Measurements from ENCODE around the gene CYP26B1. TPM values are rescaled to one million over a fixed set of nuclear protein-coding genes. Genes with fewer than 3 reads are reported as not detected.

The CYP26B1 gene
- total and polyA plus RNA-seq, 2 of the 8 experiments (the other 6 are each of a cell fraction or from before 2014, with no cell fraction given): 0.06 to 0.69 TPM

DNA sequence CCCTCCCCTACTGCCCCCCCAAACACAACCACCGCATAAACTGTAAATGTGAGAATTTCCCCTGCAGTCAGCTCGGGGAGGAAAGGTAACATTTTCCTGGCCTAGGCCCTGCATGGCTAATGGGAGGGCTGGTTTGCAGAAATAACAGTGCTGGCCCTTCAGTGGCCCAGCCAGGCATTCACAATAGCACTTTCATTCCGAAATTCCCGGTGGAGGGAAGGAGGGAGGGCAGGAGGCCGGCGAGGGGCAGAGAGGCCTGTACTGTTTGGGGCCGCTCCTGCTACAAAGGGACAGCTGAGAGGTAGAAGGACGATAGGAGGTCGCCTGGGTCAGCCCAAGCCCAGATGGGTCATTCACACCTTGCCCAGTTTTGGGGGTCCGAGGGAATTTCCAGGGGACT is 11.3 kb downstream of the CYP26B1 start:
- Histone ChIP-seq H3K79me2 (ENCODE audit: control insufficient read depth in 1 of 2, insufficient read depth in 2 of 2, low read length in 2 of 2) (no peaks in the 10 kb centered on the region), H3K9ac (replicated peaks in 1 of 4; ENCODE audit: extremely low read depth in 1 of 4, low read depth in 3 of 4, low read length in 3 of 4) (no peak overlapping the region), H3K27me3 (replicated peaks in 1 of 4; ENCODE audit: control insufficient read depth in 3 of 4, extremely low read depth in 1 of 4, insufficient read depth in 3 of 4, low read length in 3 of 4) (peaks cover 3 to 20% (median 17%) of the 10 kb centered on the region in 4 experiments), H3K27ac (ENCODE audit: low read depth, low read length) (no peak overlapping the region), H3K4ac (replicated peaks; ENCODE audit: insufficient read length, low read depth, low read length) (no peak overlapping the region), H4K20me1 (replicated peaks in 1 of 2; ENCODE audit: control insufficient read depth in 1 of 2, insufficient read depth in 2 of 2, low read length in 2 of 2) (peaks cover 0 to under 1% of the 10 kb centered on the region in 2 experiments), H3K14ac (ENCODE audit: insufficient read length) (no peak overlapping the region), H3K4me3 (ENCODE audit: extremely low read depth in 1 of 4, insufficient read depth in 2 of 4, low read depth in 3 of 4, low read length in 4 of 4) (no peak overlapping the region), H4K8ac (ENCODE audit: extremely low read depth, insufficient read depth, low read length) (no peak overlapping the region), H3K4me2 (ENCODE audit: insufficient read depth in 1 of 2, low read depth in 2 of 2, low read length in 2 of 2) (no peak overlapping the region), H4K5ac (ENCODE audit: insufficient read length, low read depth, low read length) (no peak overlapping the region), H2BK15ac (ENCODE audit: low read length) (no peak overlapping the region), H4K91ac (replicated peaks; ENCODE audit: insufficient read length, low read length) (no peak overlapping the region), H3K23me2 (ENCODE audit: low read depth, low read length) (no peaks in the 10 kb centered on the region), H3K56ac (replicated peaks; ENCODE audit: insufficient read length, low read depth, low read length) (no peak overlapping the region), H3K79me1 (ENCODE audit: low read depth, low read length) (no peaks in the 10 kb centered on the region), H3K4me1 (replicated peaks in 1 of 4; ENCODE audit: control insufficient read depth in 3 of 4, insufficient read depth in 4 of 4, low read length in 3 of 4) (peaks cover 0 to 8% (median 4%) of the 10 kb centered on the region in 4 experiments; a peak in 4 of 7 replicates), H2BK120ac (replicated peaks; ENCODE audit: low read depth, low read length) (no peak overlapping the region), H3K36me3 (ENCODE audit: control insufficient read depth in 2 of 4, insufficient read depth in 4 of 4, low read length in 3 of 4) (no peaks in the 10 kb centered on the region), H2AK5ac (ENCODE audit: low read depth, low read length) (no peak overlapping the region), H3K23ac (ENCODE audit: insufficient read length) (no peak overlapping the region), H2AFZ (ENCODE audit: low read length) (no peak overlapping the region), H2BK5ac (ENCODE audit: low read depth, low read length) (no peak overlapping the region), H2BK20ac (ENCODE audit: low read length) (no peak overlapping the region), H2BK12ac (ENCODE audit: low read depth, low read length) (no peak overlapping the region), H3K18ac (ENCODE audit: extremely low read depth, low read length) (no peak overlapping the region), H3K9me3 (ENCODE audit: insufficient read depth in 2 of 2, low read depth in 1 of 2, low read length in 1 of 2) (no peaks in the 10 kb centered on the region)
- 74% methylated on average over 9 of the region's 10 CpGs; no CpG with 5 or more reads in 1 of the 2 experiments for WGBS, 2 experiments (ENCODE audit: extremely low coverage in 1 of 2, insufficient coverage in 1 of 2, insufficient read length in 1 of 2, insufficient replicate concordance in 2 of 2, low coverage in 1 of 2, low lambda C conversion rate in 2 of 2, missing lambda C conversion rate in 1 of 2)
- no peak for FAIRE-seq
- ChIA-PET POLR2A (ENCODE audit: partially characterized antibody) (no interaction called here), CTCF (ENCODE audit: partially characterized antibody) (interaction anchor here (1.0 to 9.5 kb wide), 8 partner anchors 8 to 248 kb away, joined by 3 to 70 read pairs (median 8); no protein-coding TSS in a partner anchor)
- no peak for TF ChIP-seq RXRA (IDR thresholded peaks at IDR 0.05; ENCODE audit: insufficient read depth, low read depth, low read length)
- TF ChIP-seq CBX8 (IDR thresholded peaks at IDR 0.05; ENCODE audit: borderline replicate concordance, low read depth, low read length): no peak
- TF ChIP-seq SRF (IDR thresholded peaks at IDR 0.05; ENCODE audit: low read depth, low read length): no peak
- TF ChIP-seq GTF2F1 (IDR thresholded peaks at IDR 0.05; ENCODE audit: borderline replicate concordance, low read depth, low read length): no peak
- TF ChIP-seq TAF7 (optimal IDR thresholded peaks at IDR 0.05; ENCODE audit: borderline replicate concordance, low read depth, low read length): no peak
- no peak for TF ChIP-seq KDM5A (IDR thresholded peaks at IDR 0.05; ENCODE audit: low read length)
- no peak for DNase-seq (ENCODE audit: low read depth in 1 of 2, low spot score in 2 of 2)

Measured in H1 (cell line).